NCI-H146 (cell line): Measurements from ENCODE around the gene ST6GAL2.

Experiments used
- DNase-seq: peaks from one replicate; lab custom pipeline; 2025; lab: John Stamatoyannopoulos, UW

The ST6GAL2 gene

GRCh38 chr2:106885971-106886915, at the start of gene ST6GAL2:
Gene ST6GAL2 (minus strand): TSS chr2:106886167. CDS start chr2:106843977, 42,190 bp downstream.
- peak; percentile 40 for DNase-seq

GRCh38 chr2:106932644-106933043, 46.7 kb upstream of the ST6GAL2 start:
- DNase-seq, result no peak

- DNase-seq, result no peak
These were observed 45.9 kb upstream of the ST6GAL2 start for GRCh38 chr2:106931717-106932335.

GRCh38 chr2:106921451-106921850, 35.5 kb upstream of the ST6GAL2 start:
- DNase-seq, result no peak

- DNase-seq, result no peak
These were observed 33.0 kb upstream of the ST6GAL2 start for GRCh38 chr2:106919012-106919411.

GRCh38 chr2:106904242-106904641, 18.3 kb upstream of the ST6GAL2 start:
- no peak for DNase-seq

- no peak for DNase-seq
These were observed 14.0 kb upstream of the ST6GAL2 start for GRCh38 chr2:106899786-106900530.

- DNase-seq, result no peak
These were observed 8.6 kb upstream of the ST6GAL2 start for GRCh38 chr2:106894545-106894944.

- DNase-seq, result no peak
These were observed 6.1 kb upstream of the ST6GAL2 start for GRCh38 chr2:106892048-106892447.

- DNase-seq, result no peak
These were observed 4.6 kb upstream of the ST6GAL2 start for GRCh38 chr2:106890606-106891005.

- DNase-seq, result peak; percentile 29
These were observed 1.2 kb upstream of the ST6GAL2 start for GRCh38 chr2:106886916-106887758.

- DNase-seq, result no peak
These were observed 638 bp downstream of the ST6GAL2 start for GRCh38 chr2:106885329-106885728.

GRCh38 chr2:106882673-106883072, 3.3 kb downstream of the ST6GAL2 start:
- DNase-seq, result no peak

- no peak for DNase-seq
These were observed 7.8 kb downstream of the ST6GAL2 start for GRCh38 chr2:106878206-106878605.

- DNase-seq, result no peak
These were observed 9.3 kb downstream of the ST6GAL2 start for GRCh38 chr2:106876699-106877098.

GRCh38 chr2:106869512-106870275, 16.3 kb downstream of the ST6GAL2 start:
- peak; percentile 60 for DNase-seq

- no peak for DNase-seq
These were observed 17.7 kb downstream of the ST6GAL2 start for GRCh38 chr2:106868275-106868674.

- DNase-seq, result no peak
These were observed 18.6 kb downstream of the ST6GAL2 start for GRCh38 chr2:106867196-106867953.

- DNase-seq, result no peak
These were observed 19.3 kb downstream of the ST6GAL2 start for GRCh38 chr2:106866641-106867040.

GRCh38 chr2:106864051-106864450, 21.9 kb downstream of the ST6GAL2 start:
- no peak for DNase-seq
